ENCODE data around the gene MVK. TPM values are rescaled to one million over a fixed set of nuclear protein-coding genes. Genes with fewer than 3 reads are reported as not detected.

The MVK gene
- polyA plus RNA-seq, 4 donors = 15.1 to 36.4 (median 16.1) TPM

DNA sequence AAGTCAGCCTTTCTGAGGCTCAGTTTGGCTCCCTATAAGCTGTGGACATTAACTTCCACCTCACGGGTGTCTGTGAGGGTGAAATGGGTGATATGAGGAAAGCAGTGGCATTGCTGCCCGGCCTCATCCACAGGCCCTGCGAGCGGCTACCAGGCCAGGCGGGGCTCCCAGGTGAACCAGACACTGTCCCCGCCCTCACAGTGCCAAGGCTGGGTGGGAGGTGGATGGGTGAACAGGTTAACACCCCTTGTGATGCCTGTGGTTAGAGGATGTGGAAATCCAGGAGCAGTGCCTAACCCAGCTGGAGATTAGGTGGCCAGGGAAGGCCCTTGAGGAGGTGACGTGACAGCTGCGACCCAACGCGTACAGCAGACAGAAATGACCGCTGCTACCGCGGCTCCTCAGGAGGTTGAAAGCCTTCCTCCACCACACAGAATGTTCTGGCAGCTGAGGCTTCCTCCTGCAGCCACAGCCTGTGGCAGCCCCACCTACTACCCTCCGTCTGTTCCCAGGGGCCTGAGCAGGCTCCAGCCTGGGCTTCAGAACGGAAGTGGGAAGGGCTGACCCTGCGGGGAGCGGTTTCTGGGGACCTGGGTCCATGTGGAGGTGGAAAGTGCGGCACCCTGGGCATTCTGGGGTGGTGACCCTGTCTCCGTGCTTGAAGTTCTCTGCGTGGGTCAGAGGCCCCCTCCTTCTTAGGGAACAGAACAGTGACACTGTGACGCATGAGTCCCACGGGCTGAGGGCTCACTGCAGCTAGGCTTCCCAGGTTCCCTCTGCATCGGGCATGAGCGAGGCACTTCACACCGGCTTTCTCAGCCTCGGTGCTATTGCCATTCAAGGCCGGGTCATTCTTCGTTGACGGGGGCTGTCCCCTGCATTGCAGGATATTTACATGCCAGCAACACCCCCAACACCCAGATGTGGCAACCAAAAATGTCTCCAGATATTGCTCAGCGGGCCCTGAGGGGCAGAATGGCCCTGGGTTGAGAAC is 10.0 kb upstream of the MVK start:
- no peaks in the 10 kb centered on the region for H3K27me3 ChIP-seq (ENCODE audit: control insufficient read depth in 3 of 3, insufficient read depth in 3 of 3, low read length in 3 of 3)
- 88 to 95% (median 94%) methylated on average over 30 of the region's 30 CpGs for WGBS, 3 donors
- peaks cover 2 to 86% (median 6%) of the 10 kb centered on the region in 3 donors for H3K36me3 ChIP-seq (ENCODE audit: control insufficient read depth in 3 of 3, insufficient read depth in 2 of 3, low read depth in 1 of 3, low read length in 3 of 3)
- FAIRE-seq (no peak), DNase-seq (no peak)
- H3K4me1 ChIP-seq (ENCODE audit: control insufficient read depth in 3 of 3, insufficient read depth in 2 of 3, low read depth in 1 of 3, low read length in 2 of 3) = peaks cover 0 to 7% (median 0%) of the 10 kb centered on the region in 3 donors
- H3K4me3 ChIP-seq (ENCODE audit: low read depth in 1 of 3, low read length in 3 of 3) = no peak overlapping the region
- H3K27ac ChIP-seq (ENCODE audit: low read depth in 1 of 3, low read length in 2 of 3) = no peak overlapping the region
- peaks cover 0 to 3% of the 10 kb centered on the region in 2 donors for H3K9me3 ChIP-seq (ENCODE audit: control insufficient read depth in 2 of 2, insufficient read depth in 1 of 2, low read depth in 1 of 2, low read length in 1 of 2)

DNA sequence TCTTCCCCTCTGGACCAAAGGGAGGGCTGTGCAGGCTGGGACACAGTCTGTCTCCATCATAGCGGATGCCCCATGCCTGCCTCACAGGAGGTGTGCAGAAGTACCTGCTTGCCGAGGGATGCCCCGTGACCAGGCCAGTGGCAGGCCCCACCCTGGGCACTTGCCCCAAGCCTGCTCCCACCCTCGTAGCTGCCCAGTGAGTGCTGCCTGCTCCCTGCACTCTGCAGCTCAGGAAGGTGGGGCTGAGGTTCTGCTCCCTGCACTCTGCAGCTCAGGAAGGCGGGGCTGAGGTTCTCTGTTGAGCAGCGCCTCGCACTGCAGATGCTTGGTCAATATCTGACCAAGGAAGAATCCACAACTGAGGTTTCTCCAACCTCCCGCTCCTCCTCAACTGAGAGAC is 7.2 kb upstream of the MVK start:
- no peaks in the 10 kb centered on the region for H3K4me1 ChIP-seq (ENCODE audit: control insufficient read depth in 3 of 3, insufficient read depth in 2 of 3, low read depth in 1 of 3, low read length in 2 of 3)
- WGBS, 3 donors = 85 to 91% (median 90%) methylated on average over 8 of the region's 8 CpGs
- H3K4me3 ChIP-seq (ENCODE audit: low read depth in 1 of 3, low read length in 3 of 3) = no peak overlapping the region
- no peak overlapping the region for H3K27ac ChIP-seq (ENCODE audit: low read depth in 1 of 3, low read length in 2 of 3)
- FAIRE-seq (no peak), DNase-seq (no peak)
- H3K36me3 ChIP-seq (ENCODE audit: control insufficient read depth in 3 of 3, insufficient read depth in 2 of 3, low read depth in 1 of 3, low read length in 3 of 3) = peaks cover 2 to 80% (median 6%) of the 10 kb centered on the region in 3 donors
- H3K9me3 ChIP-seq (ENCODE audit: control insufficient read depth in 2 of 2, insufficient read depth in 1 of 2, low read depth in 1 of 2, low read length in 1 of 2) = peaks cover 0 to 3% of the 10 kb centered on the region in 2 donors
- no peaks in the 10 kb centered on the region for H3K27me3 ChIP-seq (ENCODE audit: control insufficient read depth in 3 of 3, insufficient read depth in 3 of 3, low read length in 3 of 3)

DNA sequence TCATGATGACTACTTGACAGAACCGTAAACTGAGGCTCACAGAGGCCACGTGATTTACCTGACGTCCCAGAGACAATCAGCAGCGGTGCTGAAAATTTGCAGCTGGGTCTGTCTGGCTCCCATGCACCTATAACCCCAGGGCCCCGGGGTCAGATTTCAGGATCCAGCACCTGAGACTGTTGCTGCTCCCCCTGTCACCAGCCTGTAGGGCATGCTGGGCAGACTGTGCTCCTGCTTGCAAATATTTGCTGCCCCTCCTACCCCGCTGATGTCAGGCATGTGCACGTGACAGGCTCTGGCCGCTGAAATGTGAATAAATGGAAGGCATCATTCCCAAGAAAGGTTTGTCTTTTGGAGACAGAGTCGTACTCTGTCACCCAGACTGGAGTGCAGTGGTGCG is 6.3 kb upstream of the MVK start:
- Histone ChIP-seq H3K4me1 (ENCODE audit: control insufficient read depth in 3 of 3, insufficient read depth in 2 of 3, low read depth in 1 of 3, low read length in 2 of 3) (peaks cover 0 to 1% (median under 1%) of the 10 kb centered on the region in 3 donors), H3K36me3 (ENCODE audit: control insufficient read depth in 3 of 3, insufficient read depth in 2 of 3, low read depth in 1 of 3, low read length in 3 of 3) (peaks cover 2 to 76% (median 6%) of the 10 kb centered on the region in 3 donors), H3K4me3 (ENCODE audit: low read depth in 1 of 3, low read length in 3 of 3) (no peak overlapping the region), H3K9me3 (ENCODE audit: control insufficient read depth in 2 of 2, insufficient read depth in 1 of 2, low read depth in 1 of 2, low read length in 1 of 2) (peaks cover 0 to 2% of the 10 kb centered on the region in 2 donors), H3K27me3 (ENCODE audit: control insufficient read depth in 3 of 3, insufficient read depth in 3 of 3, low read length in 3 of 3) (no peaks in the 10 kb centered on the region), H3K27ac (ENCODE audit: low read depth in 1 of 3, low read length in 2 of 3) (no peak overlapping the region)
- DNase-seq (no peak), FAIRE-seq (no peak)
- 88 to 92% (median 91%) methylated on average over 10 of the region's 10 CpGs for WGBS, 3 donors

DNA sequence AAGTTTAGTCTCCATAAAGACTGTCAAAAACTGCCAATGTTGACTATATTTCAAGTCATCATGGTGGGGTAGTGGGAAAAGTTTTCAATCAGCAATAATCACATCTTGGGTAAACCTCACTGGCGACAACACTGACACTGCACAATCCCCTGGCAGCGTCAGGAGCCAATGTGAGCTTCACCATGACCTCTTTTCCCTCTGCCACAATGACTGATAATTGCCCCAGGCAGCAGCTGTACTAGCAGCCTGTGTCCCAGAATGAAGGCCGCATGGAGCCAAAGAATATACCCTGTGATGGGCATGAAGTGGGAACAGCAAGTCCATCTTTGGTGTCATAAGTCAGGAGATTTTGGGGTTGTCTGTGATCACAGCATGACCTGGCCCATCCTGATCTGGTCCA is 5.6 kb upstream of the MVK start:
- Histone ChIP-seq H3K27ac (ENCODE audit: low read depth in 1 of 3, low read length in 2 of 3) (no peak overlapping the region), H3K4me3 (ENCODE audit: low read depth in 1 of 3, low read length in 3 of 3) (no peak overlapping the region), H3K9me3 (ENCODE audit: control insufficient read depth in 2 of 2, insufficient read depth in 1 of 2, low read depth in 1 of 2, low read length in 1 of 2) (no peaks in the 10 kb centered on the region), H3K4me1 (ENCODE audit: control insufficient read depth in 3 of 3, insufficient read depth in 2 of 3, low read depth in 1 of 3, low read length in 2 of 3) (peaks cover 0 to 7% (median 4%) of the 10 kb centered on the region in 3 donors), H3K27me3 (ENCODE audit: control insufficient read depth in 3 of 3, insufficient read depth in 3 of 3, low read length in 3 of 3) (no peaks in the 10 kb centered on the region), H3K36me3 (ENCODE audit: control insufficient read depth in 3 of 3, insufficient read depth in 2 of 3, low read depth in 1 of 3, low read length in 3 of 3) (peaks cover 2 to 70% (median 6%) of the 10 kb centered on the region in 3 donors)
- FAIRE-seq (no peak), DNase-seq (no peak)
- 86 to 90% (median 88%) methylated on average over 3 of the region's 3 CpGs for WGBS, 3 donors

DNA sequence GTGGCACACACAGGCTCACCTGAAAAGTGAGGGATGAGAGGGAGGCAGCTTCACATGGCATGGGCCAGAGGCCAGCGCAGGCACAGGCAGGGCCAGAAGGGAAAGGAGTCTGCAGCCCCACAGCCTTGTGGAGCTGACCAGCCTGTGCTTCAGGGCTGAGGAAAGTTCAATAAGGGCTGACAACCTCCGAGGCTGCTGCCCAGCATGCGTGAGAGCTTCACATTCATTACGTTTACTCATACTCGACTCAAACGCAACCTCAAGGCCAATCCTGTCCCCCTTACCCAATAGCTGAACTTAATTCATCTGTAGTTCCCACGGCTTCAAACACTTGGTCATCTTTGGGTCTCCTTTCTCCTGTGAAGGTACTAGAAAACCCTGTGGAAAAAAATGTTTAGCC is 5.1 kb upstream of the MVK start:
- Histone ChIP-seq H3K36me3 (ENCODE audit: control insufficient read depth in 3 of 3, insufficient read depth in 2 of 3, low read depth in 1 of 3, low read length in 3 of 3) (peaks cover 2 to 64% (median 6%) of the 10 kb centered on the region in 3 donors), H3K9me3 (ENCODE audit: control insufficient read depth in 2 of 2, insufficient read depth in 1 of 2, low read depth in 1 of 2, low read length in 1 of 2) (no peaks in the 10 kb centered on the region), H3K27ac (ENCODE audit: low read depth in 1 of 3, low read length in 2 of 3) (no peak overlapping the region), H3K4me1 (ENCODE audit: control insufficient read depth in 3 of 3, insufficient read depth in 2 of 3, low read depth in 1 of 3, low read length in 2 of 3) (peaks cover 0 to 7% (median 4%) of the 10 kb centered on the region in 3 donors), H3K27me3 (ENCODE audit: control insufficient read depth in 3 of 3, insufficient read depth in 3 of 3, low read length in 3 of 3) (no peaks in the 10 kb centered on the region), H3K4me3 (ENCODE audit: low read depth in 1 of 3, low read length in 3 of 3) (no peak overlapping the region)
- FAIRE-seq (no peak), DNase-seq (no peak)
- WGBS, 3 donors = 89 to 91% (median 90%) methylated on average over 7 of the region's 7 CpGs

DNA sequence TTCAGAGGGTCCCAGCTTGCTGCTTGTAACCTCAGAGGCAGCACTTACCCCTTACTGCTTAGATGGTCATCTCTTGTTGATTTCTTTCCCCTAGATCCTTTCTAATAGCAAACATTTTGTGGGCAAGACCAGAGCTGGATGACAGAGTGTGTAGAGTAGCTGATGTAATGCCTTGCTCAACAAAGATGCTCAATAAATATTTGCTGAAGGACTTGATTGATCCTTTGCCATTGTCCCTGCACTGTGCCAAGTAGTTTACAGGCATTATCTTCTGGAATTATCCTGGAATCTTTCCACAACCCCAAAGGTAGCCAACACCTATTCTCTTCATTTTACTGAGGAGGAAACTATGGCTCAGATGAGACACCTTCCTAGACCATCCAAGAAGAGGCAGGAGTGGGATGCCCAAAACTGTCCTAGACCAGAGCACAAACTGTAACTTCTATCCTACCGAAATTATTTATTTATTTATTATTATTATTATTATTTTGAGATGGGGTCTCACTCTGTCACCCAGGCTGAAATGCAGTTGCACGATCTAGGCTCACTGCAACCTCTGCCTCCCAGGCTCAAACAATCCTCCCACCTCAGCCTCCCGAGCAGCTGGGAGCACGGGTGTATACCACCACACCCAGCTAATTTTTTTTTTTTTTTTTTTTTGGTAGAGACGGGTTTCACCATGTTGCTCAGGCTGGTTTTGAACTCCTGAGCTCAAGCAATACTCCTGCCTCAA is 1.7 kb upstream of the MVK start:
- Histone ChIP-seq H3K4me3 (ENCODE audit: low read depth in 1 of 3, low read length in 3 of 3) (no peak overlapping the region), H3K4me1 (ENCODE audit: control insufficient read depth in 3 of 3, insufficient read depth in 2 of 3, low read depth in 1 of 3, low read length in 2 of 3) (peaks cover 0 to 13% (median 4%) of the 10 kb centered on the region in 3 donors), H3K9me3 (ENCODE audit: control insufficient read depth in 2 of 2, insufficient read depth in 1 of 2, low read depth in 1 of 2, low read length in 1 of 2) (no peaks in the 10 kb centered on the region), H3K27ac (ENCODE audit: low read depth in 1 of 3, low read length in 2 of 3) (no peak overlapping the region), H3K27me3 (ENCODE audit: control insufficient read depth in 3 of 3, insufficient read depth in 3 of 3, low read length in 3 of 3) (no peaks in the 10 kb centered on the region), H3K36me3 (ENCODE audit: control insufficient read depth in 3 of 3, insufficient read depth in 2 of 3, low read depth in 1 of 3, low read length in 3 of 3) (peaks cover 0 to 39% (median 6%) of the 10 kb centered on the region in 3 donors)
- 59 to 89% (median 78%) methylated on average over 5 of the region's 5 CpGs for WGBS, 3 donors
- FAIRE-seq (no peak), DNase-seq (no peak)

DNA sequence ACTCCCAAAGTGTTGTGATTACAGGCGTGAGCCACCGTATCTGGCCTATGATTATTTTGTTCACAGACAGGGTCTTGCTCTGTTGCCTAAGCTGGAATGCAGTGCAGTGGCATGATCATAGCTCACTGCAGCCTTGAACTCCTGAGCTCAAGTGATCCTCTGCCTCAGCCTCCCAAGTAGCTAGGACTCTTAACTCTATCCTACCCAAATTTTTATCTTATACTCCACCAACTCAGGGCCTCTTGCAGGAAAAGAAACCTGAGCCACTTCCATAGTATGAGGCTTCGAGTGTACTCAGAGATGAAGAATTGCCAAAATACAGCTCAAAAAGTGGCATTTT is 1.1 kb upstream of the MVK start:
- FAIRE-seq = no peak
- no peak for DNase-seq
- Histone ChIP-seq H3K4me3 (ENCODE audit: low read depth in 1 of 3, low read length in 3 of 3) (peak overlapping the region in 1 of 3 donors; percentile 65), H3K9me3 (ENCODE audit: control insufficient read depth in 2 of 2, insufficient read depth in 1 of 2, low read depth in 1 of 2, low read length in 1 of 2) (no peaks in the 10 kb centered on the region), H3K36me3 (ENCODE audit: control insufficient read depth in 3 of 3, insufficient read depth in 2 of 3, low read depth in 1 of 3, low read length in 3 of 3) (peaks cover 0 to 40% (median 4%) of the 10 kb centered on the region in 3 donors), H3K4me1 (ENCODE audit: control insufficient read depth in 3 of 3, insufficient read depth in 2 of 3, low read depth in 1 of 3, low read length in 2 of 3) (peaks cover 0 to 13% (median 4%) of the 10 kb centered on the region in 3 donors), H3K27me3 (ENCODE audit: control insufficient read depth in 3 of 3, insufficient read depth in 3 of 3, low read length in 3 of 3) (no peaks in the 10 kb centered on the region), H3K27ac (ENCODE audit: low read depth in 1 of 3, low read length in 2 of 3) (peak overlapping the region in 1 of 3 donors; percentile 78)
- 75 to 78% (median 77%) methylated on average over 3 of the region's 3 CpGs for WGBS, 3 donors

DNA sequence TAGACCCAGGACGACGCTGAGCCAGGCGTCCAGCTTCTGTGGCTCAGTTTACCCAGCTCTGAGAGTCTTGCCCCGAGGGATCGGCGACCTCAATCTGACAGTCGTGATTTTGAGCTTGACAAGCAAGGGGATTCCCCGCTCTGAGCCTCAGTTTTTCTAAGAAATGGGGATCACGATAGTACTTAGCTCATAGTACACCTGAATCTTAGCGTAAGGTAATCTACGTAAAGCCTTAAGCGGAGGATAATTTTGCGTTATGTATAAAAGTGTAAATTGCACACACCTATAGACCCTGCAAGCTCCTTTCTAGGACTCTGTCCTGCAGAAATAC is 285 bp downstream of the MVK start:
- peaks cover 0 to 13% (median 4%) of the 10 kb centered on the region in 3 donors for H3K4me1 ChIP-seq (ENCODE audit: control insufficient read depth in 3 of 3, insufficient read depth in 2 of 3, low read depth in 1 of 3, low read length in 2 of 3)
- DNase-seq (no peak), FAIRE-seq (no peak)
- H3K36me3 ChIP-seq (ENCODE audit: control insufficient read depth in 3 of 3, insufficient read depth in 2 of 3, low read depth in 1 of 3, low read length in 3 of 3) = peaks cover 3 to 36% (median 7%) of the 10 kb centered on the region in 3 donors
- peak overlapping the region in 1 of 3 donors; percentile 32 for H3K27ac ChIP-seq (ENCODE audit: low read depth in 1 of 3, low read length in 2 of 3)
- H3K4me3 ChIP-seq (ENCODE audit: low read depth in 1 of 3, low read length in 3 of 3) = peak overlapping the region; percentile 73 to 81 (median 79)
- WGBS, 3 donors = 1% methylated on average over 13 of the region's 13 CpGs
- H3K27me3 ChIP-seq (ENCODE audit: control insufficient read depth in 3 of 3, insufficient read depth in 3 of 3, low read length in 3 of 3) = no peaks in the 10 kb centered on the region
- no peaks in the 10 kb centered on the region for H3K9me3 ChIP-seq (ENCODE audit: control insufficient read depth in 2 of 2, insufficient read depth in 1 of 2, low read depth in 1 of 2, low read length in 1 of 2)
